Activated CD8-positive, alpha-beta memory T cell treated with anti-CD3 and anti-CD28 coated beads, Interleukin-2, amount 10 ng/mL, durations not matched to agents 7 days and 5 days (primary cell): ENCODE measurements around the gene NES. TPM values are rescaled to one million over a fixed set of nuclear protein-coding genes. Genes with fewer than 3 reads are reported as not detected.
A peak's percentile ranks its signal among the peaks of the same experiment; 100 is the strongest.

Experiments
- ATAC-seq: fragments of 150-1000 bp; cut with Tn5 transposase; one replicate; pipeline ENCODE4 v1.10.0; 2021; ENCODE audit warnings: moderate library complexity
- CTCF ChIA-PET: fragments of 350-600 bp; sonication (Branson Sonifier 250); formaldehyde crosslinking; loops from one replicate; lab custom pipeline; 2021; ENCODE audit warnings: antibody characterized with exemption; lab: Charles Lee
- DNase-seq: peaks from one replicate; pipeline ENCODE4 v3.0.0-alpha.2; 2020
- H3K27ac Mint-ChIP-seq: one replicate; pipeline ENCODE4 v1.8.0; 2021; ENCODE audit warnings: mild to moderate bottlenecking, mixed read lengths
- H3K27me3 Mint-ChIP-seq: one replicate; pipeline ENCODE4 v1.8.0; 2021; ENCODE audit warnings: mixed read lengths
- H3K36me3 Mint-ChIP-seq: one replicate; pipeline ENCODE4 v1.8.0; 2021; ENCODE audit warnings: mild to moderate bottlenecking, mixed read lengths
- H3K4me1 Mint-ChIP-seq: one replicate; pipeline ENCODE4 v1.8.0; 2021; ENCODE audit warnings: mixed read lengths
- H3K4me3 Mint-ChIP-seq: one replicate; pipeline ENCODE4 v1.8.0; 2021; ENCODE audit warnings: mild to moderate bottlenecking, moderate library complexity, mixed read lengths
- H3K9me3 Mint-ChIP-seq: one replicate; pipeline ENCODE4 v1.8.0; 2022; ENCODE audit warnings: low read depth, mixed read lengths
- total RNA-seq, 2 experiments: library from RNA; stranded (reverse); gene quantifications; one replicate each; pipeline ENCODE4 v1.2.3, GENCODE V29; 2021

NES gene
- total RNA-seq, 2 experiments from 2014 or later: not detected

DNA sequence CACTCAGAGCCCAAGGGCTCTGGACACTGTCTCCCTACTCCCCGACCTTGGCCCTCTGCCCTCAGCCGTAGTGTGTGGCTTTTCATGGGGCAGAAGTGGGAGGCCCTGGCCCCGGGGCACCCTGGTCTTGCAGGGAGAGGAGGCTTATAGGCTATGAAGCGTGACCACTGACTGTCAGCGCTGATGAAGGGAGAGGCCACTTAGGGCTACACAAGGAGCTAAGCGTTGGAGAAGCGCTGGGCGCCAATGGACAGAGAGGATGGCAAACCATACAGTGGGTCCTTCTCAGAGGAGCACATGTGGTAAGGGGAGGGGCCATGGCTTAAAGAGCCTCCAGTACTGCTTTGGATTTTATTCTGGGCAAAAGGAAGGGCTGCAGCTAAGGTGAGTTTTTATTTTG lies 20.3 kb upstream of the NES start:
- Mint-ChIP-seq H3K36me3 (no peaks in the 10 kb centered on the region), H3K4me3 (no peak overlapping the region), H3K9me3 (no peaks in the 10 kb centered on the region), H3K27me3 (peaks cover 35% of the 10 kb centered on the region), H3K27ac (no peak overlapping the region), H3K4me1 (peaks cover 6% of the 10 kb centered on the region)
- DNase-seq (no peak), ATAC-seq (no peak)
- CTCF ChIA-PET: interaction anchor here (0.6 to 12.5 kb wide), 6 partner anchors 8 to 252 kb away, joined by 3 to 286 read pairs (median 4); partner anchors contain the start of gene CRABP2

DNA sequence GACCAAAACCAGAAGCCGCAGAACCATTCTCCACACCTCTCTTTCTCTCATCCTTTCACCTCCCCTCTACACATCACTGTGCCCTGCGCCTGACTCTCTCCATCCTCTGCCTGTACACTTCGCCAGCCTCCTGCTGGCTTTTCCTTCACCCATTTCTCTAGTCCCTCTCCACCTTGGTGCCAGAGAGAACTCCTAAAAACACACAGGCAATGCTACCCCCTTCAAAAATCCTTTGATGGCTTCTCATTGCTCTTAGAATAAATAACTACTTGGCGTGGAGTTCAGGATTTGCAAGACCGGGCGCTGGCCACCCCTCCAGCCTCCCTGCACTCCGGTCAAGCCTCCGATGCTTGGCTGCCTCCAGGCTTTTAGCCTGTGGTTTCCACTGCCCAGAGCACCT lies 19.5 kb upstream of the NES start:
- Mint-ChIP-seq H3K9me3 (no peaks in the 10 kb centered on the region), H3K36me3 (no peaks in the 10 kb centered on the region), H3K27ac (no peak overlapping the region), H3K4me3 (no peak overlapping the region), H3K4me1 (peaks cover 13% of the 10 kb centered on the region), H3K27me3 (peaks cover 42% of the 10 kb centered on the region)
- CTCF ChIA-PET: interaction anchor here (1.0 to 13.4 kb wide), 2 partner anchors 7 to 163 kb away, joined by 4 to 286 read pairs; partner anchors contain the start of gene CRABP2
- ATAC-seq: no peak
- DNase-seq: no peak

GRCh38 chr1:156694690-156694962 lies 17.4 kb upstream of the NES start:
- DNase-seq (no peak), ATAC-seq (no peak)
- Mint-ChIP-seq H3K9me3 (no peaks in the 10 kb centered on the region), H3K4me1 (peaks cover 13% of the 10 kb centered on the region), H3K27me3 (peaks cover 58% of the 10 kb centered on the region), H3K36me3 (no peaks in the 10 kb centered on the region), H3K27ac (no peak overlapping the region), H3K4me3 (no peak overlapping the region)
- CTCF ChIA-PET: interaction anchor here (0.7 to 13.4 kb wide), 3 partner anchors 9 to 31 kb away, joined by 3 to 286 read pairs (median 5); partner anchors contain the start of gene CRABP2

DNA sequence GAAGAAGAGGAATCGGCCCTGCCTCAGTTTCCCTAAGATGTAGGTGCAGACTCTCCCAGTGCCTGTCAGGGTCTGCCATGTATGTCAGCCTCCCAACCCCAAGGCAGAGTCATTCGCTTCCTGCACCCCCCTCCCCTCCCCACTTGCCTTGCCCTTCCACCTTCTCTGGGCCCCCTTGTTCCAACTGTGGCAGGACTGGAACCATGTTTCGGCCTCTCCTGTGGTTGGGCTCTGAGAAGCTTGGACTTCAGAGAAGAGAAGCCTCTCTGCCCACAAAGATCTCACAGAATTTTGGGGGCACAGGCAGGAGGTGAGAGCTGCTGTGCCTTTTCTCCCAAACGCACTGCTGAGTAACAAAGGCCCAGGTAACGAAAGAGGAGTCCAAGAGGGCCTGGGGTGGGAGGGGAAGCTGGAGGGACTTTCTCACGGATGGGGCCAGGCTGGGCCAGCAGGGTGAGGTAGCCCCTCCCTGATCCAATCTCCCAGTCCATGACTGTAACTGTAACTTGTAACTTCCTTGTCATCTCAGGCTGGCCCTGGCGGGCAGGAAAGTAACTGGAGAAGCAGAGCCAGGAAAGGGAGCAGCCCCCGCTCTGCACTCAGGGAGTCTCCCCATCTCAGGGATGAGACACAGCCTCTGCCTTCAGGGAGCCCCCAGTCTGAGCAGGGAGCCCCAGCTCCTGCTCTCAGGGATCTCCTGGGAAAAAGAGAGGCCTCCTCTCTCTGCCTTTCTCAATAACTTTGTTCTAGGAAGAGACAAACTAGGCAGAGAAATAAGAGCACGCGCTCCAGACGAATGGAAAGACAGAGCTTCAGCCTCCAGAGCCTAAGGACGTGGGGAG lies 16.9 kb upstream of the NES start:
- no peaks in the 10 kb centered on the region for H3K9me3 Mint-ChIP-seq
- ATAC-seq: no peak
- H3K4me1 Mint-ChIP-seq: peaks cover 18% of the 10 kb centered on the region
- no peak for DNase-seq
- no peaks in the 10 kb centered on the region for H3K36me3 Mint-ChIP-seq
- H3K27ac Mint-ChIP-seq: no peak overlapping the region
- peaks cover 63% of the 10 kb centered on the region for H3K27me3 Mint-ChIP-seq
- no peak overlapping the region for H3K4me3 Mint-ChIP-seq
- CTCF ChIA-PET: interaction anchor here (0.7 to 13.4 kb wide), 3 partner anchors 9 to 32 kb away, joined by 3 to 286 read pairs (median 5); partner anchors contain the start of gene CRABP2

- CTCF ChIA-PET: interaction anchor here (1.0 to 13.4 kb wide), 5 partner anchors 10 to 34 kb away, joined by 3 to 286 read pairs (median 82); partner anchors contain the start of genes CRABP2, ISG20L2, METTL25B and NES
- Mint-ChIP-seq H3K36me3 (no peaks in the 10 kb centered on the region), H3K27me3 (peaks cover 71% of the 10 kb centered on the region), H3K9me3 (no peaks in the 10 kb centered on the region), H3K4me3 (no peak overlapping the region), H3K27ac (no peak overlapping the region), H3K4me1 (peaks cover 20% of the 10 kb centered on the region)
- DNase-seq: no peak
- ATAC-seq: no peak
These were observed 16.0 kb upstream of the NES start for GRCh38 chr1:156692925-156693847.

DNA sequence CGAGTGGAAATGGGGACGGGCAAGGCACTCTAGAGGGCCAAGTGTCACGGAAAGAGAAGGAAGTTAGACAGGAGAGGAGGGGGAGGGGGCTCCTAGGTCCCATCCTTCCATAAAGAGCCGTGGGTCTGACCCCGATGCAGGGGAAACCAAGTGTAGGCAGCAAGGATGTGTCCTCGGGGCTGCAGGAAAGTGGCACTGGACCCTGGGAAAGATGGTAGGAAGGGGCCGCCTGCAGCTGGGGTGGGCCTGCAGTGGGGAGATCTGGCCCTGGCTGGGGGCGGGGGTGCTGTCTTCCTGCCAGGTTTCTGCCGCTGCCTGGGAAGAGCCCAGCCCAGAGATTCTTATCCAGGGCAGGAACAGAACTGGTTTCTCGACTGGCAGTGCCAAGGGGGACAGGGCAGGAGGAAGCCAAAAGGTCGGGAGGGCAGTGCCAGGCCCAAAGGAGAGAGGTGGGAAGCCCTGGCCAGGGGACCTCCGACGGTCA lies 15.3 kb upstream of the NES start:
- Mint-ChIP-seq H3K27me3 (peaks cover 67% of the 10 kb centered on the region), H3K27ac (no peak overlapping the region), H3K9me3 (no peaks in the 10 kb centered on the region), H3K4me1 (peaks cover 20% of the 10 kb centered on the region), H3K4me3 (no peak overlapping the region), H3K36me3 (no peaks in the 10 kb centered on the region)
- CTCF ChIA-PET: interaction anchor here (1.0 to 13.4 kb wide), 6 partner anchors 10 to 199 kb away, joined by 3 to 286 read pairs (median 66); partner anchors contain the start of genes CRABP2, ISG20L2, METTL25B and NES
- no peak for ATAC-seq
- no peak for DNase-seq

DNA sequence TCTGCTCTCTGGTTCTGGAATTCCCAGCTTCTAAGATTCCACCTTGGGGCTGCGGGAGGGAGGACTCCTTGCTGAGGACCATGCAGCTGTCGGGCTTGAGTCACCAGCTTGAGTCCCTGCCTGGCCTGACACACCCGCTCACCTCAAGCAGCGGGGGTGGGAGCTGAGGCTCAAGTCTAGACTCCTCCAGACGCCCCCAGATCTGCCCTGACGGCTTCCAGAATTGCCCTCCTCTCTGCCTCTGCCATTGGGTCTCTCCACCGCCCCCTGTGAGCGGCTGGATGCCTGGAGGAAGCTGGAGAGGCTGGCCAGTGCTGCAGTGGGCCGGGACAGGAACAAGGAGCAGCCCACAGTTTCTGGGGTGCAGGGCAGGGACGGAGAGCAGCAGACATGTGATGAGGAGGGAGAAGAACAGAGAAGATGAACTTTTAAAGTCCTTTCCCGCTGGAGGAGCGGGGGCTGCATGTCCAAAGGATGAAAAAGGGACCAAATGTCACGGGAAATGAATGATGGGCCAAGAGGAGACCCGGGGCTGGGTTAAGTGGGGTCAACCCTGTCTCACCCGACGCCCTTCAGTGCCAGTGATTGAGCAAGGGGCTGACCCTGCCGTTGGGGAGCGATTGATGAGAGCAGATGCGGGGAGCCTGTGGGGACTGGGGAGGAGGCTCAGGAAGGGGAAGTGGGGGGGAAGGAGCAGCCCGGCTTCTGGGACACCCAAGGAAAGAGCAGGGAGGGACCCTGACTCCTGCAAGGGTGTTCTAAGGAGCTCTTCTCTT lies 14.6 kb upstream of the NES start:
- H3K9me3 Mint-ChIP-seq: no peaks in the 10 kb centered on the region
- ATAC-seq: no peak
- peaks cover 61% of the 10 kb centered on the region for H3K27me3 Mint-ChIP-seq
- no peak overlapping the region for H3K4me3 Mint-ChIP-seq
- peaks cover 20% of the 10 kb centered on the region for H3K4me1 Mint-ChIP-seq
- H3K36me3 Mint-ChIP-seq: no peaks in the 10 kb centered on the region
- no peak overlapping the region for H3K27ac Mint-ChIP-seq
- CTCF ChIA-PET: interaction anchor here (0.9 to 13.4 kb wide), 9 partner anchors 9 to 199 kb away, joined by 3 to 286 read pairs (median 51); partner anchors contain the start of genes CRABP2, INSRR, ISG20L2 and METTL25B
- DNase-seq: no peak

- Mint-ChIP-seq H3K36me3 (no peaks in the 10 kb centered on the region), H3K27ac (no peak overlapping the region), H3K9me3 (no peaks in the 10 kb centered on the region), H3K4me1 (peaks cover 20% of the 10 kb centered on the region), H3K4me3 (no peak overlapping the region), H3K27me3 (peaks cover 57% of the 10 kb centered on the region)
- CTCF ChIA-PET: interaction anchor here (0.9 to 13.4 kb wide), 15 partner anchors 9 to 200 kb away, joined by 3 to 286 read pairs (median 33); partner anchors contain the start of genes BCAN, CRABP2, INSRR and ISG20L2
- DNase-seq (no peak), ATAC-seq (no peak)
These were observed 14.0 kb upstream of the NES start for GRCh38 chr1:156691191-156691590.

GRCh38 chr1:156690675-156691036 lies 13.4 kb upstream of the NES start:
- Mint-ChIP-seq H3K4me3 (no peak overlapping the region), H3K4me1 (peaks cover 21% of the 10 kb centered on the region), H3K36me3 (no peaks in the 10 kb centered on the region), H3K9me3 (no peaks in the 10 kb centered on the region), H3K27me3 (peaks cover 57% of the 10 kb centered on the region), H3K27ac (no peak overlapping the region)
- DNase-seq (no peak), ATAC-seq (no peak)
- CTCF ChIA-PET: interaction anchor here (0.9 to 13.4 kb wide), 27 partner anchors 8 to 201 kb away, joined by 3 to 286 read pairs (median 11); partner anchors contain the start of genes BCAN, CRABP2, HAPLN2 and INSRR

DNA sequence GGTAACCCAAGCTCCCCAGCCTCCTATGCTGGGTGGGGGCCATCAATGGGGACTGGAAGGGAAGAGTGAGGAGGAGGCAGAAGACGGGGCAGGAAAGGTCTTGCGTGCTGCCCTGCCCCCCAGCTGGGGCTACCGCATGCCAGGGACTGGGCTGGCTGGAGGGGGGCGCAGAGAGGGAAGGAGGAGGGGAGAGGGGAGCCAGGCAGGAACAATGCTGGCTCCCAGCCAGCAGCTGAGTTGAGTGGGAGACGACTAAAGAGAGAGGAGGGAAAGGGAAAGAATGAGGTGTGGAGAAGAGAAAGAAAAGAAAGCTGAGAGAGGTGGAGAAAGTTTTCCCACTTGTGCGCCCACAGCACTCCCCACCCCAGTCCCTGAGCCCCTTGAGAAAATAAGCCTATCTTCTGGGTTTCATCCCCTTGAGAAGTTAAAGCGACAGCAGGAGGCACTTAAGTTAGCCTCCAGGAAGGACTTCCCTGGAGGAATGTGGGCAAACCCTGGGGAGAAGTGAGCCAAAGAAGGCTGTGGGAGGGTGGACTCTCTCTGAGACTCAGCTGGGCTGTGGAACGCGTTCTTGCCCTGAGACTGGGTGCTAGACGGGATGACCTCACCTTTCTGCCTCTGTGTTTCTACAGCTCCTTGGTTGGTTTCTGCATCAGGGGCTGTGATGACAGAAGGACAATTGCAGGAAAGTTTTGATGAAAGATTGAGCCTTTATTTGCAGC lies 12.9 kb upstream of the NES start:
- ATAC-seq: peak; percentile 3
- no peak overlapping the region for H3K4me3 Mint-ChIP-seq
- H3K36me3 Mint-ChIP-seq: no peaks in the 10 kb centered on the region

DNA sequence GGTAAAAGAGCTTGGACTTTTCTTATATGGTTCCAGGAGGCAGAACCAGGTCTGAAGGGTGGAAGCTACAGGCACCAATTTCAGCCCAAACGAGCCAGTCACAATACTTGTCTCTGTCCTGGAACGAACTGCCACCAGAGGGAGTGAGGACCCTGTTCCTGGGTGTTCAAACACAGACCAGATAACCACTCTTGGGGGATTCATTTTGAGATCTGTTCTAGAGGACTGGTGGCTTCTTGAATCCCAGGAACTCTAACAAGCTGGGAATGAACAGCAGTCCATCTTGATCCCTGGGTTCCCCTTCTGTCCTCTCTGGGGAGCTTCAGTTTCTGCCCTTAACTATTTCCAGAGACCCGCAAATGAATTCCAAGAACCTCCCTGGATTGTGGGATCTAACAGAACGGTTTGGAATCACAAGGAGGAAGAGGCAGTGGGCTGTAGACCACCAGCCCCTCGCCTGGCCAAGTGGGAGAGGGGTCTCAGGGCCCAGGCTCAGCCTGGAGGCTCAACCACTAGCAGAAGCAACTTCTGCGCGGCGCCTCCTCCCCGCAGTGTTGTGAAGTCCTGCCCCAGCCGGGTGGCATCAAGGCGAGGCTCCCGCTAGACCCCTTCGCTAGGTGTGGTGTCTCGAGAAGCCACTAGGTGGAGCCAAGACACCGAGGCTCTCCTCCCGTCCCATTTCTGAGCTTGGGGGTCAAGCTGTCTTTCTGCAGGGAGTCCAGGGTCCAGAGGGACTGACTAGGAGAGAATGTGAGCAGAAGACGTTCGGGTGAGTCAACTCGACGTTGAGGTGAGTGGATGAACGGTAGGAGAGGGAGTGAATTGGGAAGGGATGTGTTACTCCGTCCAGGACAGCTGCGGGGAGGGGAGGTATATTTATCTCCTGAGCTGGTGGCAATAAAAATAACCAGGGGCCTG lies 12.1 kb upstream of the NES start:
- Mint-ChIP-seq H3K36me3 (no peaks in the 10 kb centered on the region), H3K4me3 (no peak overlapping the region), H3K27ac (no peak overlapping the region), H3K9me3 (no peaks in the 10 kb centered on the region), H3K27me3 (peaks cover 67% of the 10 kb centered on the region), H3K4me1 (peaks cover 29% of the 10 kb centered on the region)
- peak; percentile 83 for DNase-seq
- ATAC-seq: peak; percentile 94
- CTCF ChIA-PET: interaction anchor here (0.6 to 13.4 kb wide), 57 partner anchors 13 to 304 kb away, joined by 3 to 286 read pairs (median 6); partner anchors contain the start of genes BCAN, CRABP2, HAPLN2 and INSRR

More for the DNA sequence above, 12.9 kb upstream of the NES start:
- Mint-ChIP-seq H3K27me3 (peaks cover 59% of the 10 kb centered on the region), H3K27ac (no peak overlapping the region), H3K4me1 (peaks cover 22% of the 10 kb centered on the region), H3K9me3 (no peaks in the 10 kb centered on the region)
- DNase-seq: no peak
- CTCF ChIA-PET: interaction anchor here (0.6 to 13.4 kb wide), 51 partner anchors 13 to 305 kb away, joined by 3 to 286 read pairs (median 7); partner anchors contain the start of genes BCAN, CRABP2, HAPLN2 and INSRR
